Urinary bladder (tissue), 4 donors: ENCODE measurements around the gene ARRDC2. TPM values are rescaled to one million over a fixed set of nuclear protein-coding genes. Genes with fewer than 3 reads are reported as not detected.

Source experiments
- DNase-seq: peaks from one replicate; pipeline ENCODE4 v3.0.0-alpha.2; 2015; ENCODE audit errors: extremely low spot score
- H3K27ac ChIP-seq: one replicate; pipeline ENCODE4 v1.5.1; 2013; ENCODE audit warnings: low read depth, mild to moderate bottlenecking, moderate library complexity
- H3K36me3 ChIP-seq: one replicate; pipeline ENCODE4 v1.6.1; 2013; ENCODE audit warnings: mild to moderate bottlenecking, moderate library complexity; ENCODE audit not compliant: insufficient read depth
- H3K4me1 ChIP-seq: one replicate; pipeline ENCODE4 v1.6.1; 2013; ENCODE audit warnings: mild to moderate bottlenecking, moderate library complexity; ENCODE audit not compliant: insufficient read depth
- H3K4me3 ChIP-seq: one replicate; pipeline ENCODE4 v1.5.1; 2013; ENCODE audit warnings: low read depth, low read length
- WGBS: extraction: QIAGEN DNeasy Blood & Tissue Kit; methylation state at CpG from one replicate; pipeline ENCODE4 v1.1.7; 2013; 5-methylcytosine and 5-hydroxymethylcytosine counted together
- polyA plus RNA-seq: library from polyadenylated mRNA; stranded (reverse); fragments of 200-250 nt; gene quantifications from one replicate; pipeline ENCODE4 v1.2.3, GENCODE V29; 2013
- small RNA-seq: library from RNA; depleted of rRNA; stranded (forward); fragments of <200 nt; gene quantifications from one replicate; pipeline ENCODE3, GENCODE V24; 2014
- total RNA-seq: library from RNA; depleted of rRNA; stranded (reverse); fragments of >200 nt; gene quantifications from one replicate; pipeline ENCODE4 v1.2.3, GENCODE V29; 2014
- donor health status: healthy with polysubstance abuse.
- donor health status: healthy.

ARRDC2 gene
- total and polyA plus RNA-seq, 2 donors = 7.5 to 38.0 TPM

GRCh38 chr19:18063463-18063862 lies 55.5 kb downstream of the ARRDC2 start:
- H3K27ac ChIP-seq = no peak overlapping the region
- H3K4me3 ChIP-seq = no peak overlapping the region
- no peaks in the 10 kb centered on the region for H3K4me1 ChIP-seq
- no peaks in the 10 kb centered on the region for H3K36me3 ChIP-seq
- no peak for DNase-seq
- WGBS = 79% methylated on average over 5 of the region's 5 CpGs

Small RNAs within 50 kb of the gene (small RNA-seq; reads per million reads assigned to genes)
- not detected for gene RNA5SP468

Other genes starting within 250 kb of the ARRDC2 start
- gene B3GNT3, start 213.0 kb upstream of the ARRDC2 start, total RNA-seq = 5.7 TPM
- 6.5 TPM for gene B3GNT3, start 213.0 kb upstream of the ARRDC2 start, polyA plus RNA-seq
- not detected for gene INSL3, start 186.7 kb upstream of the ARRDC2 start, total RNA-seq
- gene INSL3, start 186.7 kb upstream of the ARRDC2 start, polyA plus RNA-seq = 0.19 TPM
- 4.8 TPM for gene JAK3, start 160.2 kb upstream of the ARRDC2 start, total RNA-seq
- gene JAK3, start 160.2 kb upstream of the ARRDC2 start, polyA plus RNA-seq = 2.7 TPM
- 531 TPM for gene RPL18A, start 148.3 kb upstream of the ARRDC2 start, total RNA-seq
- 2,929 TPM for gene RPL18A, start 148.3 kb upstream of the ARRDC2 start, polyA plus RNA-seq
- not detected for gene SLC5A5, start 136.2 kb upstream of the ARRDC2 start, total RNA-seq
- not detected for gene SLC5A5, start 136.2 kb upstream of the ARRDC2 start, polyA plus RNA-seq
- 9.7 TPM for gene CCDC124, start 75.2 kb upstream of the ARRDC2 start, total RNA-seq
- 149 TPM for gene CCDC124, start 75.2 kb upstream of the ARRDC2 start, polyA plus RNA-seq
- 0.79 TPM for gene KCNN1, start 41.1 kb upstream of the ARRDC2 start, total RNA-seq
- 0.24 TPM for gene KCNN1, start 41.1 kb upstream of the ARRDC2 start, polyA plus RNA-seq
- gene IL12RB1, start 78.8 kb downstream of the ARRDC2 start, total RNA-seq = 0.63 TPM
- gene IL12RB1, start 78.8 kb downstream of the ARRDC2 start, polyA plus RNA-seq = 1.1 TPM
- 3.5 TPM for gene MAST3, start 89.6 kb downstream of the ARRDC2 start, total RNA-seq
- gene MAST3, start 89.6 kb downstream of the ARRDC2 start, polyA plus RNA-seq = 7.0 TPM
- 12.2 TPM for gene PIK3R2, start 145.0 kb downstream of the ARRDC2 start, total RNA-seq
- 17.0 TPM for gene PIK3R2, start 145.0 kb downstream of the ARRDC2 start, polyA plus RNA-seq
- gene IFI30, start 165.6 kb downstream of the ARRDC2 start, total RNA-seq = 6.6 TPM
- 90.6 TPM for gene IFI30, start 165.6 kb downstream of the ARRDC2 start, polyA plus RNA-seq
- 4.2 TPM for gene MPV17L2, start 185.0 kb downstream of the ARRDC2 start, total RNA-seq
- gene MPV17L2, start 185.0 kb downstream of the ARRDC2 start, polyA plus RNA-seq = 22.8 TPM
- gene RAB3A, start 195.9 kb downstream of the ARRDC2 start, total RNA-seq = 4.7 TPM
- gene RAB3A, start 195.9 kb downstream of the ARRDC2 start, polyA plus RNA-seq = 5.5 TPM
- gene PDE4C, start 218.3 kb downstream of the ARRDC2 start, total RNA-seq = 1.7 TPM
- gene PDE4C, start 218.3 kb downstream of the ARRDC2 start, polyA plus RNA-seq = 1.1 TPM